Measurements from ENCODE around the gene UBE2E1.

UBE2E1 gene

GRCh38 chr3:23796518-23796917 is 9.2 kb upstream of the UBE2E1 start:
- DNase-seq, result no peak

GRCh38 chr3:23797491-23797890 is 8.3 kb upstream of the UBE2E1 start:
- DNase-seq, result no peak

- DNase-seq, result no peak
Observed at GRCh38 chr3:23798456-23798855, 7.3 kb upstream of the UBE2E1 start.

DNA sequence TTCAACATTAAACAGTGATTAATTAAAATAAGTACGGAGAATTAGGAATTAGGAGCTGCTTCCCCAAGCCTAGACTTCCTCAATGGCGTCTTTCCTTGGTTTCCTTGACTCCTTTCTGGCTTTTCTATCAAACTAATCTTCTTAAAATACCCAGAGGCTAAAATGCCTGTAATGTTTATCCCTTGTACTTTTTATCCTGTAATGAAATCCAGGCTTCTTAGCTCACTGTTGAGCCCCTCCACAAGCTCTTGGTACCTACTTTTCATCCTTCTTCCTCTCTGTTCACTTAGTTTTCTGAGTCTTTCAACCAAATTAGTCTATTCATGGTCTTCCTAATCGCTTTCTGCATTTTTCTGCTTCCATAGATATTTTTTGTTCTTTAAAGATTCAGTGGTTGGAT is 6.9 kb upstream of the UBE2E1 start:
- no peak for DNase-seq

GRCh38 chr3:23800731-23801130 is 5.0 kb upstream of the UBE2E1 start:
- DNase-seq, result no peak

- no peak for DNase-seq
Observed at GRCh38 chr3:23804441-23805209, 1.1 kb upstream of the UBE2E1 start.

GRCh38 chr3:23805210-23805632 is 534 bp upstream of the UBE2E1 start:
- no peak for DNase-seq

DNA sequence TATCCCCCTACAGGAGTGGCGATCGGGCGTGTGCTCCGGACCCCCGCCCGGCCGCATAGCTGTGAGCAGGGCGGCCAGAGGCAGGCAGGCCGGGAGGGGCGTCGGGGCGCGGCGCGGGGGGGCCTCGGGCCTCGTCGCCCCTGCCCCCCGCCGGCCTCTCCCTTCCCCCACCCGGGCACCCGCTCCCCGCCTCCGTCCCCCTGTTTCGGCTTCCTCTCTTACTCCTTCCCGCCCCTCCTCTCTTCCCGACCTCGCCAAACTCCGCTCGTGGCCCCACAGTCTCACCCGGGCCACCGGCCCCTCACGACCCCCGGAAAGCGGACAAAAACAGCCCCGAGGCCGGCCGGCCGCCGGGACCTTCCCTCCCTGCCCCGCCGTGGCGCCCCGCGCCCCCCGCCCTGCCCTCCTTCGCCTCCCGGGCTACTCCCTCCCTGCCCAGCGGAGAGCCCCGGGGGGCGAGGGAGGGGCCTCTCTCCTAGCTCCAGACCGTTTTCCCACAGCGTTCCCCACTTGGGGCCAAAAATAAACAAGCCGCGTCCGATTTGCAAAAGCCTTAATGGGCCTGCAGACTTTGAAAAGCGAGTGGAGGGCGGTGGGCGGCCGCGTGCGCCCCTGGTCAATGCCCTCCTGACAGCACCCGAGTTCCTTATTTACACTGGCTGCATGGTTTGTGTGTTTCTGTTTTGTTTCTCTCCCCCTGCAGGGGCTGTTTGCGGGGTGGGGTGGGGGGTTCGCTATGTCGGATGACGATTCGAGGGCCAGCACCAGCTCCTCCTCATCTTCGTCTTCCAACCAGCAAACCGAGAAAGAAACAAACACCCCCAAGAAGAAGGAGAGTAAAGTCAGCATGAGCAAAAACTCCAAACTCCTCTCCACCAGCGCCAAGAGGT is 1.0 kb downstream of the UBE2E1 start:
- peak; percentile 40 for DNase-seq

DNA sequence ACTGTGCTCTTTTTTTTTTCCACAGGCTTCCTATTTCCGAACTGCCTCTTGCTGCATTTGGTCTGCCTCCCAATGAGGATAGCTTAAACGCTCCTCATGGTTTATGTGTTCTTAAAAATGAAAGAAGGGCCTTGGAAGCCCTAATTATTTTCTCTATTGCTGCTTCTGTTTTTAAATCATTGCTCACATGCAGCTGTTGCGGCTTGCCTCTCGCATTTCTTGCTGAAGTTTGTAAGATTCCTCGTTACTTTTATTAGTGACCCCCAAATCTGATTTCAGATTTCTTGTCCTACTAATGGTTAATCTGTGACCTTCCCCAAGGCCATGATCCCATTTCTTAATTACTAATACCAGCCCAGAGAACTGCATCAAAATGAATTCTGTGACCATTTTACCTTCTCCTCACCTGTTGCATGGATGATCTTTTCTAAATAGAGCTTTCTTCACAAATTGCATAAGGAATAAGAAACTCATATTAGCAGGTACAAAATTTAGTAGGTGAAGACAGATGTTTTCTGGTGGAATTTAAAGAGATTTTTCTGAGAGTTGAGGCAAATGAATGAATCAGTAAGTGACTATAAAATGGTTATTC is 1.8 kb downstream of the UBE2E1 start:
- no peak for DNase-seq

DNA sequence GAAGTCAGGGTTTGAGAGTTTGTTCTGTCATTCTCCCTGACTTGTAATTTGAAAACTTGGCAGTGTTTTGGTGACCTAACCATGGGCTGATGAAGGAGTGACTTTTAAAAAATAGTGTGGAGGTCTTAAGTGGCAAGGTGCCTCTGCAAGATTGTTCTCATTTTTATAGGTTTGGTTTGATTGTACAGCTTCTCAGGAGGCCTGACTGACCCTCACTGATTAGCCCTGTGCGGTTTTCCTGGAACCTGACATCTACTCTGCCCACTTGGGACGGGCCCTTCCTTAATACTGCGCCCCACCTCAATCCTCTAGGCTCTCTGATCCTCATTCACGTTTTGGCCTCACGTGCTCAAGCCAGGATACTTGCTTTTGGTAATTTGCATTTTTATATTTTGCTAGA is 2.8 kb downstream of the UBE2E1 start:
- no peak for DNase-seq

DNA sequence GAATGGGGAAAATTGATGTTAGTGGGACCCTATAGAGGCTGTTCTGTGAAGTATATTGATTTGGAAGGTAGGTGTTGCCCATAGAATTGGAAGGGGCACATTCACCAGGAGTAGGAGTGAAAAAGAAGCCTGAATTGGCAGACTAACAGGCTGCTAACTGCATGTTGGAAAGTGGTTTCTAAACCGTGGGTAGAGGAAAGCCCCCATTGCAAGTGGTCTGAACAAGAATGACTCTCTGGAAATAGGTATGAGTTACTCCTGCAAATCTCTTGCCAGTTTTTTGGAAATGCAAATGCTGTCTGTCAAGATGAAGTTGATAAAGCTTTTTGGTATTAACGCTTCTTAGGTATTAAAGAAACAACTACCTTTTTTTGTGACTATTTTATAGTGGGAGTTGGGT is 3.5 kb downstream of the UBE2E1 start:
- DNase-seq, result no peak

- no peak for DNase-seq
Observed at GRCh38 chr3:23809840-23810342, 4.1 kb downstream of the UBE2E1 start.

GRCh38 chr3:23810343-23811184 is 4.8 kb downstream of the UBE2E1 start:
- peak; percentile 65 for DNase-seq

DNA sequence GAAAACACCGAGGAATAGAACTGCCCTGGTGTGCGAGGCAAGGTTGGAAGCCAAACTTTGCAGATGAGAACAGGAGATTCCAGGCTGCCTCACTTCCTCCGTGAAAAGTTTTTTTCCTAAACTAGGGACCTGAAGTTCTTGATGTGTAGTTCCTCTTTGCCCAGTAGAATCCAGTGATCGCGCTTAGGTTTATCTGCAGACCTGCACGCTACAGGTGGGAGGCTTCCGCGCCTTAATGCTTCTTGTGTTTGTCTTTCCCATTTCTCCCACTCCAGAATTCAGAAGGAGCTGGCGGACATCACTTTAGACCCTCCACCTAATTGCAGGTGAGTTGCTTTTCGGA is 5.4 kb downstream of the UBE2E1 start:
- no peak for DNase-seq

- DNase-seq, result no peak
Observed at GRCh38 chr3:23811919-23812318, 6.2 kb downstream of the UBE2E1 start.

- DNase-seq, result no peak
Observed at GRCh38 chr3:23815879-23816278, 10.1 kb downstream of the UBE2E1 start.

- DNase-seq, result no peak
Observed at GRCh38 chr3:23816721-23817120, 11.0 kb downstream of the UBE2E1 start.

DNA sequence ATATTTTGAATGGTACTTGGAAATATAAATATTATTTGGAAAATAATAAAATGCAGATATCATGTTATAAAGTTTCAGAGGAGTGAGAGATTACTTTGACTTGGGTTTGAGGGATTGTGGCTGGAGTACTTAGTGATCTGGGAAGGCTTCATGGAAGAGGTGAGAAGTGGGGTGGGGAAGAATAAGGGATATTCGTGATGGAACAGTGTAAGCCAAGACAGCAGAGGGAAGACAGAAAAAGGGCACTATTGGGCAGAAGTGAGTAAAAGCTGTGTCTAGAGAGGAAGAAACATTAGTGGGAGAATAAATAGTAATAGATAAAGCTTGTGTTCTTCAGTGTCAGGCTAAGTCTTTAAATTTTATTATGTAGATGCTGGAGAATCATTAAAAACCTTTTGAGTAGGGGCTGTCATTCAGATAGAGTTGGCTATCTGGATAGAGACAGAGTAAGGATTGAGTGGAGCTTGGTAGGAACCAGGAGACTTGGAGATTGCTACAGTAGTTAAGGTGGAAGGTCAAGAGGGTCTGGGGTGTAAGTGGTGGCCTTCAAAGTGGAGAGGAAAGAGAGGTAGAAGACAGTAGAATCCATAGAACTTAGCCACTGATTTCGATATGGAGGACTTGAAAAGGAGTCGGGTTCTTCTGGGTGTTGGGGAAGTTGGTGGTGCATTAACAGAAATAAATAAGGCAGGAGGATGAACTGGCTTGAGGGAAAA is 11.9 kb downstream of the UBE2E1 start:
- no peak for DNase-seq

GRCh38 chr3:23819599-23820360 is 14.0 kb downstream of the UBE2E1 start:
- DNase-seq, result no peak

- DNase-seq, result no peak
Observed at GRCh38 chr3:23820888-23821287, 15.1 kb downstream of the UBE2E1 start.

GRCh38 chr3:23821858-23822257 is 16.1 kb downstream of the UBE2E1 start:
- DNase-seq, result no peak
